ENCODE measurements around the gene IL10RB. TPM values are rescaled to one million over a fixed set of nuclear protein-coding genes. Genes with fewer than 3 reads are reported as not detected.

IL10RB gene
- total and polyA plus RNA-seq, 10 of the 15 experiments (the other 5 are each of a cell fraction or from before 2014, with no cell fraction given) = 15.0 to 55.1 (median 34.9) TPM

DNA sequence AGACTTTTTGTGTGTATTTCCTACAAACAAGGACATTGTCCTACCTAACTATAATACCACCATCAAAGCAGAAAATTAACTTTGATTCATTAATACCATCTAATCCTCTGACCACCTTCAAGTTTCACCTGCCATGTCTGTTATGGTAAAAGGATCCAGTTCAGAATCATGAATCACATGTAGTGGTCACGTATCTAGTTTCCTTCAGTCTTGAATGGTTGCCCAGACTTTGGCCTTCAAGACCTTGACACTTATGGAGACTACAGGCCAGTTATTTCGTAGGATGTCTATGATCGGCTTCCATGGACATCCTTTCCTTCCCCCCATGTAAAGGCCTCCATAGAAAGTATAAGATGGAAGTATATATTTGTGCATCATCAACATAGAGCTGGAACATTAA is 46.9 kb upstream of the IL10RB start:
- TF ChIP-seq, protein P1, sequence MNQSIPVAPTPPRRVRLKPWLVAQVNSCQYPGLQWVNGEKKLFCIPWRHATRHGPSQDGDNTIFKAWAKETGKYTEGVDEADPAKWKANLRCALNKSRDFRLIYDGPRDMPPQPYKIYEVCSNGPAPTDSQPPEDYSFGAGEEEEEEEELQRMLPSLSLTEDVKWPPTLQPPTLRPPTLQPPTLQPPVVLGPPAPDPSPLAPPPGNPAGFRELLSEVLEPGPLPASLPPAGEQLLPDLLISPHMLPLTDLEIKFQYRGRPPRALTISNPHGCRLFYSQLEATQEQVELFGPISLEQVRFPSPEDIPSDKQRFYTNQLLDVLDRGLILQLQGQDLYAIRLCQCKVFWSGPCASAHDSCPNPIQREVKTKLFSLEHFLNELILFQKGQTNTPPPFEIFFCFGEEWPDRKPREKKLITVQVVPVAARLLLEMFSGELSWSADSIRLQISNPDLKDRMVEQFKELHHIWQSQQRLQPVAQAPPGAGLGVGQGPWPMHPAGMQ (IDR thresholded peaks at IDR 0.05; ENCODE audit: borderline replicate concordance) = no peak
- TF ChIP-seq NR2C2 (IDR thresholded peaks at IDR 0.05; ENCODE audit: borderline replicate concordance, control insufficient read depth, insufficient read length, low read depth) = no peak
- TF ChIP-seq NFYA (IDR thresholded peaks at IDR 0.05; ENCODE audit: borderline replicate concordance, low read depth, low read length) = no peak
- no peak for TF ChIP-seq RELA (IDR thresholded peaks at IDR 0.05; ENCODE audit: borderline replicate concordance, partially characterized antibody)
- TF ChIP-seq LARP7 (IDR thresholded peaks at IDR 0.05) = no peak
- TF ChIP-seq SIN3A (IDR thresholded peaks at IDR 0.05; ENCODE audit: low read depth, low read length) = no peak
- TF ChIP-seq ZSCAN29 (IDR thresholded peaks at IDR 0.05) = no peak
- no peak for TF ChIP-seq BRCA1 (IDR thresholded peaks at IDR 0.05; ENCODE audit: low read depth, low read length)
- no peak for TF ChIP-seq CHD4 (IDR thresholded peaks at IDR 0.05)
- no peak for TF ChIP-seq CBX5 (IDR thresholded peaks at IDR 0.05; ENCODE audit: low read depth)
- no peak for TF ChIP-seq SMC3 (IDR thresholded peaks at IDR 0.05; ENCODE audit: borderline replicate concordance, low read length)
- TF ChIP-seq, protein P2, sequence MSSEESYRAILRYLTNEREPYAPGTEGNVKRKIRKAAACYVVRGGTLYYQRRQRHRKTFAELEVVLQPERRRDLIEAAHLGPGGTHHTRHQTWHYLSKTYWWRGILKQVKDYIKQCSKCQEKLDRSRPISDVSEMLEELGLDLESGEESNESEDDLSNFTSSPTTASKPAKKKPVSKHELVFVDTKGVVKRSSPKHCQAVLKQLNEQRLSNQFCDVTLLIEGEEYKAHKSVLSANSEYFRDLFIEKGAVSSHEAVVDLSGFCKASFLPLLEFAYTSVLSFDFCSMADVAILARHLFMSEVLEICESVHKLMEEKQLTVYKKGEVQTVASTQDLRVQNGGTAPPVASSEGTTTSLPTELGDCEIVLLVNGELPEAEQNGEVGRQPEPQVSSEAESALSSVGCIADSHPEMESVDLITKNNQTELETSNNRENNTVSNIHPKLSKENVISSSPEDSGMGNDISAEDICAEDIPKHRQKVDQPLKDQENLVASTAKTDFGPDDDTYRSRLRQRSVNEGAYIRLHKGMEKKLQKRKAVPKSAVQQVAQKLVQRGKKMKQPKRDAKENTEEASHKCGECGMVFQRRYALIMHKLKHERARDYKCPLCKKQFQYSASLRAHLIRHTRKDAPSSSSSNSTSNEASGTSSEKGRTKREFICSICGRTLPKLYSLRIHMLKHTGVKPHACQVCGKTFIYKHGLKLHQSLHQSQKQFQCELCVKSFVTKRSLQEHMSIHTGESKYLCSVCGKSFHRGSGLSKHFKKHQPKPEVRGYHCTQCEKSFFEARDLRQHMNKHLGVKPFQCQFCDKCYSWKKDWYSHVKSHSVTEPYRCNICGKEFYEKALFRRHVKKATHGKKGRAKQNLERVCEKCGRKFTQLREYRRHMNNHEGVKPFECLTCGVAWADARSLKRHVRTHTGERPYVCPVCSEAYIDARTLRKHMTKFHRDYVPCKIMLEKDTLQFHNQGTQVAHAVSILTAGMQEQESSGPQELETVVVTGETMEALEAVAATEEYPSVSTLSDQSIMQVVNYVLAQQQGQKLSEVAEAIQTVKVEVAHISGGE (CRISPR knock-in tag; IDR thresholded peaks at IDR 0.05) = no peak
- no peak for TF ChIP-seq RCOR1 (conservative IDR thresholded peaks at IDR 0.05; ENCODE audit: low read depth, low read length)
- no peak for TF ChIP-seq ZBTB33 (IDR thresholded peaks at IDR 0.05)
- TF ChIP-seq MEF2A (IDR thresholded peaks at IDR 0.05; ENCODE audit: insufficient read depth, low read depth, low read length) = no peak
- no peak for TF ChIP-seq SMAD5 (IDR thresholded peaks at IDR 0.05; ENCODE audit: low read depth)
- TF ChIP-seq FOXM1 (IDR thresholded peaks at IDR 0.05; ENCODE audit: low read depth, low read length) = no peak
- WGBS (ENCODE audit: insufficient coverage, insufficient replicate concordance, low lambda C conversion rate, missing lambda C conversion rate) = 97% methylated on average over 3 of the region's 3 CpGs
- H3K79me2 ChIP-seq (ENCODE audit: control insufficient read depth, insufficient read depth, low read length) = no peaks in the 10 kb centered on the region
- intact Hi-C loops (cut with micrococcal nuclease; ENCODE audit: unreplicated experiment) = no loop called here
- H4K20me1 ChIP-seq (ENCODE audit: control insufficient read depth, insufficient read depth) = no peaks in the 10 kb centered on the region
- FAIRE-seq = no peak
- no TSS peak for BruUV-seq (replicated peaks)
- no peaks in the 10 kb centered on the region for H3K27me3 ChIP-seq (replicated peaks in 1 of 2; ENCODE audit: control insufficient read depth in 2 of 2, insufficient read depth in 2 of 2, low read length in 1 of 2)
- DNase-seq (ENCODE audit: low read depth, low spot score) = no peak
- ChIA-PET RAD21 (ENCODE audit: unreplicated experiment) (interaction anchor here (1.0 to 1.4 kb wide), 3 partner anchors 14 to 19 kb away, joined by 3 to 4 read pairs (median 4); no protein-coding TSS in a partner anchor), SMC1A (ENCODE audit: uncharacterized antibody, unreplicated experiment) (interaction anchor here (1.2 to 1.5 kb wide), 3 partner anchors 19 to 156 kb away, joined by 3 to 6 read pairs (median 4); no protein-coding TSS in a partner anchor), POLR2A (interaction anchor here (0.5 to 1.3 kb wide), 3 partner anchors 106 to 323 kb away, joined by 4 to 6 read pairs (median 4); partner anchors contain the start of gene IFNAR1), CTCF (interaction anchor here (1.0 to 1.2 kb wide), 3 partner anchors 9 to 16 kb away, joined by 3 to 6 read pairs (median 3); no protein-coding TSS in a partner anchor)
- no peak overlapping the region for H3K27ac ChIP-seq (ENCODE audit: control insufficient read depth, insufficient read depth)
- no peak overlapping the region for H3K4me2 ChIP-seq (ENCODE audit: control insufficient read depth, insufficient read depth)
- H3K36me3 ChIP-seq (ENCODE audit: control insufficient read depth in 2 of 2, insufficient read depth in 2 of 2, low read length in 1 of 2) = no peaks in the 10 kb centered on the region
- no peaks in the 10 kb centered on the region for H3K9me3 ChIP-seq (replicated peaks; ENCODE audit: control insufficient read depth, insufficient read depth, low read length)
- H3K9ac ChIP-seq (ENCODE audit: control insufficient read depth, insufficient read depth, low read length) = no peak overlapping the region
- peaks cover 27% of the 10 kb centered on the region for H3K4me1 ChIP-seq (ENCODE audit: control insufficient read depth, insufficient read depth, low read length)
- no peak for ATAC-seq
- no peak overlapping the region for H3K4me3 ChIP-seq
- H2AFZ ChIP-seq (ENCODE audit: control insufficient read depth, low read depth, low read length) = no peak overlapping the region
- in situ Hi-C loops (cut with MboI) = no loop called here
